ENCODE measurements around the gene LMX1B.

- TF ChIP-seq CTCF (IDR thresholded peaks at IDR 0.05; ENCODE audit: extremely low read depth in 1 of 2, insufficient read depth in 1 of 2, low read depth in 1 of 2, low read length in 2 of 2) (no peak), POLR2AphosphoS5 (IDR thresholded peaks at IDR 0.05; ENCODE audit: insufficient read depth, low read depth, low read length) (no peak), POLR2A (IDR thresholded peaks at IDR 0.05; ENCODE audit: low read depth, low read length) (no peak), MYC (IDR thresholded peaks at IDR 0.05; ENCODE audit: low read depth, low read length) (no peak), MAX (IDR thresholded peaks at IDR 0.05; ENCODE audit: insufficient read depth, insufficient read length) (no peak), EZH2 (IDR thresholded peaks at IDR 0.05; ENCODE audit: borderline replicate concordance, low read depth, low read length, severe bottlenecking) (no peak), FOS (IDR thresholded peaks at IDR 0.05; ENCODE audit: borderline replicate concordance, insufficient read depth, low read length) (no peak), JUN (IDR thresholded peaks at IDR 0.05; ENCODE audit: borderline replicate concordance, insufficient read depth, insufficient read length, low read depth) (no peak), GATA2 (IDR thresholded peaks at IDR 0.05; ENCODE audit: insufficient read depth, insufficient read length, low read depth, low read length) (no peak)
Measured at GRCh38 chr9:126635061-126635460, 21.3 kb downstream of the LMX1B start.

All from endothelial cell of umbilical vein (primary cell).